Suprapubic skin (tissue), 4 donors: ENCODE data around the gene YES1. TPM values are rescaled to one million over a fixed set of nuclear protein-coding genes. Genes with fewer than 3 reads are reported as not detected.
"Not testable (repeated sequence)": the region's sequence is repeated elsewhere in the genome, so short reads cannot be mapped to it uniquely, and the experiment has no call there.

Experiments
- DNase-seq, 2 donors: peaks; one replicate each; pipeline ENCODE4 v3.0.0-alpha.2; 2019; ENCODE audit warnings: low spot score in 2 of 2
- H3K27ac ChIP-seq: fragments of 200-600 bp; sonication (generic); one replicate; pipeline ENCODE4 v1.5.1; 2019
- H3K27me3 ChIP-seq: fragments of 200-600 bp; sonication (generic); one replicate; pipeline ENCODE4 v1.5.1; 2019
- H3K36me3 ChIP-seq: fragments of 200-600 bp; sonication (generic); one replicate; pipeline ENCODE4 v1.5.1; 2019
- H3K4me1 ChIP-seq: fragments of 200-600 bp; sonication (generic); one replicate; pipeline ENCODE4 v1.5.1; 2019
- H3K4me3 ChIP-seq: fragments of 200-600 bp; sonication (generic); one replicate; pipeline ENCODE4 v1.5.1; 2019; ENCODE audit warnings: mild to moderate bottlenecking
- H3K9me3 ChIP-seq: fragments of 200-600 bp; sonication (generic); one replicate; pipeline ENCODE4 v1.5.1; 2019
- CTCF ChIP-seq, 2 donors: fragments of 200-600 bp in 1 of 2; fragments of 450-650 bp in 1 of 2; sonication (generic) in 1 of 2; IDR thresholded peaks; one replicate each; pipeline ENCODE4 v1.5.1; 2016 to 2019; ENCODE audit warnings: antibody characterized with exemption in 2 of 2, mild to moderate bottlenecking in 1 of 2, moderate library complexity in 1 of 2
- EP300 ChIP-seq: sonication (generic); formaldehyde crosslinking; IDR thresholded peaks from one replicate; pipeline ENCODE4 v1.6.1; 2017; ENCODE audit warnings: antibody characterized with exemption
- POLR2A ChIP-seq, 2 donors: fragments of 450-650 bp; IDR thresholded peaks; one replicate each; pipeline ENCODE4 v1.6.1; 2017; ENCODE audit warnings: antibody characterized with exemption in 2 of 2, mild to moderate bottlenecking in 2 of 2, moderate library complexity in 2 of 2
- POLR2AphosphoS5 ChIP-seq, 3 donors: sonication (generic); formaldehyde crosslinking; IDR thresholded peaks; one replicate each; pipeline ENCODE4 v1.6.1; 2017; ENCODE audit warnings: antibody characterized with exemption in 3 of 3
- WGBS: methylation state at CpG from one replicate; pipeline ENCODE4 v1.1.5; 2018; 5-methylcytosine and 5-hydroxymethylcytosine counted together
- total RNA-seq, 4 donors: library from RNA; depleted of rRNA; stranded (reverse); fragments of >200 nt; gene quantifications; one replicate each; pipeline ENCODE4 v1.1.0, GENCODE V29; 2016

YES1 gene
- total RNA-seq, 4 donors from 2014 or later: 98.6 to 102 (median 100) TPM

- TF ChIP-seq CTCF (IDR thresholded peaks at IDR 0.05) (no peak), EP300 (no peak), POLR2A (IDR thresholded peaks at IDR 0.05) (no peak)
- Histone ChIP-seq H3K36me3 (no peaks in the 10 kb centered on the region), H3K27ac (peak overlapping the region; percentile 99), H3K4me1 (peaks cover 27% of the 10 kb centered on the region), H3K27me3 (no peaks in the 10 kb centered on the region), H3K4me3 (peak overlapping the region; percentile 93), H3K9me3 (no peaks in the 10 kb centered on the region)
- 48% methylated on average over 18 of the region's 18 CpGs for WGBS
- DNase-seq: no peak
Observed at GRCh38 chr18:813172-814071, 1.4 kb upstream of the YES1 start.

- no peaks in the 10 kb centered on the region for H3K27me3 ChIP-seq
- H3K36me3 ChIP-seq: no peaks in the 10 kb centered on the region
- peak overlapping the region; percentile 93 for H3K4me3 ChIP-seq
- H3K9me3 ChIP-seq: no peaks in the 10 kb centered on the region
- H3K27ac ChIP-seq: peak overlapping the region; percentile 99
- H3K4me1 ChIP-seq: peaks cover 31% of the 10 kb centered on the region
- WGBS: 2% methylated on average over 39 of the region's 66 CpGs
- TF ChIP-seq POLR2A (IDR thresholded peaks at IDR 0.05): peak; percentile 6 to 21
- peak in 2 of 3 donors; percentile 8 to 44 for TF ChIP-seq POLR2AphosphoS5 (IDR thresholded peaks at IDR 0.05)
- TF ChIP-seq EP300: no peak
- TF ChIP-seq CTCF (IDR thresholded peaks at IDR 0.05): no peak
- peak; percentile 89 to 93 for DNase-seq
Observed at GRCh38 chr18:812376-813171, 532 bp upstream of the YES1 start.

GRCh38 chr18:811182-811891, 705 bp downstream of the YES1 start:
- Histone ChIP-seq H3K4me1 (peaks cover 31% of the 10 kb centered on the region), H3K36me3 (no peaks in the 10 kb centered on the region), H3K4me3 (peak overlapping the region; percentile 93), H3K27me3 (no peaks in the 10 kb centered on the region), H3K27ac (peak overlapping the region; percentile 99), H3K9me3 (no peaks in the 10 kb centered on the region)
- TF ChIP-seq POLR2A (IDR thresholded peaks at IDR 0.05): no peak
- no peak for TF ChIP-seq POLR2AphosphoS5 (IDR thresholded peaks at IDR 0.05)
- TF ChIP-seq CTCF (IDR thresholded peaks at IDR 0.05): no peak
- no peak for TF ChIP-seq EP300
- no peak for DNase-seq
- under 1% methylated on average over 19 of the region's 30 CpGs for WGBS

- Histone ChIP-seq H3K27ac (no peak overlapping the region), H3K36me3 (no peaks in the 10 kb centered on the region), H3K4me1 (peaks cover 39% of the 10 kb centered on the region), H3K9me3 (no peaks in the 10 kb centered on the region), H3K27me3 (no peaks in the 10 kb centered on the region), H3K4me3 (no peak overlapping the region)
- TF ChIP-seq POLR2AphosphoS5 (IDR thresholded peaks at IDR 0.05) (no peak), POLR2A (IDR thresholded peaks at IDR 0.05) (no peak), CTCF (IDR thresholded peaks at IDR 0.05) (no peak)
- no peak for DNase-seq
- 51% methylated on average over 6 of the region's 6 CpGs for WGBS
Observed at GRCh38 chr18:809985-810642, 1.9 kb downstream of the YES1 start.

DNA sequence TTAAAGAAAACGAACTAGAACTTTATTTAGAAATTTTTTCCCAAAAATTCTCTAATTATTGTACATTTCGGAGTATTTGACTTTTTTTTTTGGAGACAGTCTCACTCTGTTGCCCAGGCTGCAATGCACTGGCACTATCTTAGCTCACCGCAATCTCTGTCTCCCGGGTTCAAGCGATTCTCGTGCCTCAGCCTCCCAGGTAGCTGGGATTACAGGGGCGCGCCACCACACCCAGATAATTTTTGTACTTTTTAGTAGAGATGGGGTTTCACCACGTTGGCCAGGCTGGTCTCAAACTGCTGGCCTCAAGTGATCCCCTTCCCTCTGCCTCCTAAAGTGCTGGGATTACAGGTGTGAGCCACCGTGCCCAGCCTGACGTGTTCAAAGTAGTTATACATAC, 2.8 kb downstream of the YES1 start:
- peaks cover 41% of the 10 kb centered on the region for H3K4me1 ChIP-seq
- H3K27me3 ChIP-seq, H3K4me3 ChIP-seq, H3K9me3 ChIP-seq, H3K36me3 ChIP-seq, DNase-seq, H3K27ac ChIP-seq: not testable (repeated sequence)
- WGBS: 95% methylated on average over 11 of the region's 11 CpGs
